GM19452 (cell line): ENCODE measurements around the gene IFNE.
"Not testable (repeated sequence)": the region's sequence is repeated elsewhere in the genome, so short reads cannot be mapped to it uniquely, and the experiment has no call there.

Source experiments
- ATAC-seq: cut with Tn5 transposase; IDR thresholded peaks from one replicate; pipeline ENCODE4 v1.9.1; 2021; ENCODE audit not compliant: unreplicated experiment

The IFNE gene

DNA sequence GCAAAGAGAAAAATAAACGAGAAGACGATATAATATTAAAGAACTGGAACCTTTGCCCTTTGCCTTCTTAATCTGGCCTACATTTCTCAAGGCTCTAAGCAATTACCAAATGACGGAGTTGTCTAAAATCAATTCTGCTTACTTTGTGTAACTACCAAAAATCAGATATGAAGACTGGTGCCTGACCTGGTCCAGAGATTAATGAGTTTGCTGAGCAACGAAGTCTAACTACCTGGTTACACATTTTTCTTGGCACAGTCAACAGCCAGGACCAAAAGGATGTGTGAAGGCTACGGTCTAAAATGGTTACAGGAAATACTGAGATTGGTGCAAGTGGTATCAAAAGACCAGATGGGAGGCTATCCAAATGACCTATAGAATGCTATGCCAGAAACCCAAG is 17.8 kb upstream of the IFNE start:
- ATAC-seq, result no peak

DNA sequence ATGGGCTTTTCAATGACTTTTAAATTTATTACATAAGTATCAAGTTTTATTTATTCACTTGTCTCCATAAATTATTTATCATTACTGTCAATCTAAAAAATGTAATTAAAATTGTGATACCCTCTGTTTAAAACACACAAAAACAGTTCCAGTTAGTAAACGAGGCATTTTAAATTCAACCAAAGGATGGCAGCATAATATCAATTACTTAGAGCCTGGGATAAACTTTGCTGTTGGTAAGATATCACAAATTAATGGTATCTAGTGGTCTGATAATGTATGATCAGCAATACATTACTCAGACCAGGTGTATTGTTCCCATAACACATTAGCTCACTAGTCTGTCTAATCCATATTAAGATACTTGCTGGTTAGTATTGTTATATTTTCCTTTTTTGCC is 9.6 kb upstream of the IFNE start:
- no peak for ATAC-seq

DNA sequence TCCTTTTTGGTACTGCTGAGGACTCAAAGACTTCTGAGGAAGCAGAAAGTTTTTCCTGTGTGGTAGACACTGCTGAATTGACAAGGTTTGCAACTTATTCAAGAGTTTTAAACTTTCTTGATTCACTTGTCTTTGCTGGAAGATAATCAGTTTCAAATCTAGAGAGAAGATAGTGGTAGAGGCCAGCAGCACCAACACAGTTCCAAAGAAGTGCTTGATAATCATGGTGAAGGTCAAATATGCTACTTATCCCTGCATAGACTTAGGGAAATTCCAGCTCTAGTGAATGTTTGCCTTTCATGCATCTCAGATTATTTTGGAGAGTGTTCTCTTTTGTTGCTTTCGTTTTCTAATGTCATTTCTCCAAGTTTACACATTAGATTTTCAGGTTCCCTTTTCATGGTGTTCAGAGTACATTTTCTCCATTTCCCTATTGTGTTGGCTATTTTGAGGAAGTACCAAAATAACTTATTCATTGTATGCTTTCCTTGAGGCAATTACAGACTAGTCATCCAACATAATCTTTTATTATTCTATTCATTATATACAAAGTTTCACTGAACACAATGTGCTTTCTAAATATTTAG is 550 bp downstream of the IFNE start:
- no peak for ATAC-seq

DNA sequence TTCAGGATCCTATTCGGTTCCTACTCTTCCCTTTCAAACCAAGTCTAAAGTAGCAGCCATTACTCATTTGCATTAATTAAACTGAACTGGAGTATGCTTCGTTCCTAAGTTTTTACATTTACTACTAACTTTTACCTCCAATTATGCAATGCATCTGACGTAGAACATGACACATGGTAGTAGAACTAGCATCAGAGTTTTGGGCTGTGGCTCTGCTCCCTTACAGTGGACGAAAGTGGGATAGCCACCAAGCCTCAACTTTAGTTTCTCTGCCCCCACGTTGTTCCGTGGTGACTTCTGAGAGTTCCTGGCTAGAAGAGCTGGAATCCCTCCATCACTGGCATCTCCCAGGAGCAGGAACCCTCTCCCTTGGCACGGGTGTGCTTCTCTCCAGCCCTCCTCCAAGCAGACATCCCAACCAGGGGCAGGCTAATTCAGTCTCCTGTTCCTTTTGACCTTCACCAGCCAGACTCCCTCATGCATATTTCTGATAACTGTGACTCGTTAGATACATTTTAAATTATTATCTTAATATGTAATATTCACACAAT is 2.9 kb downstream of the IFNE start:
- no peak for ATAC-seq

DNA sequence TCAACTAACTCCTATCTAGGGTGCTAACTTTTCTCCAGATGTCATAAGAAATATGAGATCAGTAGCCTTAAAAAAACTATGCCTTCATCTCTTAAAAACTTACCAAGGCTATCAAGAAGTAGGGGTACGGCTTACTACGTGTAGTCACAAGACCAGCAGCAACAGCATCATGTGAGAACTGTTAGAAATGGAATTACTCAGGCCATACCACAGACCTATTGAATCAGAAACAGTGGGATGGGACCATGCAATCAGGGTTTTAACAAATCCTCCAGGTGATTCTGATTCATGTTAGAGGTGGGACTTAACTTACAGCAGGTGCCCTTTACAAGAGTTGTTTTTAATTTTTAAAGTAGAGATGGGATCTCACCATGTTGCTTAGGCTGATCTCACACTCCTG is 4.6 kb downstream of the IFNE start:
- no peak for ATAC-seq

DNA sequence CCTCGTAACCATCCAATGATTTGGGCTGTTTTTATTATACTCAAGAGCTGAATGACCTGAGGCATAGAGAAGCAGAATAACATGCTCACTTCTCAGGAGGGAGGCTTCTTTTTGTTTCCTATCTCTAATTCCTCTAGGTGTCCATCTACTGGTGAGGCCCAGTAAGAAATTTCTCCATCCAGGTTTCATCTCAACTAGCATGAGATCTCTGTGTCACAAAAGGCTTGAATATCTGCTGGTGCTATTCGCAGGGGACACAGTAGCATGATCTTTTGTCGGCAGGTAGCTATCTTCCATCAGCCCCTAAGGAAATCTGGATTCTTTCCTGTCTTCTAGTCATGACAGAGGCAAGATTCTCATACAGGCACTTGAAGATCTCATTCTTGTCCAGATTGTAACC is 8.9 kb downstream of the IFNE start:
- ATAC-seq, result no peak

DNA sequence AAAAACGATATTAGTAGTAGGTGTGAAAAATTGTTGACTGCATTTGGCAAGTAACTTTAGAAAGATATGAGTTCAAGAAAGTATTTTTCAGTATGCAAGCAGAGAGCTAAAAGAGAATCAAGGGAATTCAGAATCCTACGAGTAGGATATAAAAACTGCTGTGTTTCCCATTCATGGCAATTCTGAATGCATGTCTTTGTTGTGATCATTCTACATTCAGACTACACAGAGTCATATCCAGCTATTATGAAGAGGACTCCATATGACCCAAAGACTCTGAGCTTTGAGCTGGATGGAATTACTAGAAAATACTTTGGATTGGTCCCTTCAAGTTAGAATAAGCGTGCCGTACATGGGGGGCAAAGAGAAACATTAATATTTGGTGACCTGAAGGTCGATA is 12.0 kb downstream of the IFNE start:
- ATAC-seq, result no peak

DNA sequence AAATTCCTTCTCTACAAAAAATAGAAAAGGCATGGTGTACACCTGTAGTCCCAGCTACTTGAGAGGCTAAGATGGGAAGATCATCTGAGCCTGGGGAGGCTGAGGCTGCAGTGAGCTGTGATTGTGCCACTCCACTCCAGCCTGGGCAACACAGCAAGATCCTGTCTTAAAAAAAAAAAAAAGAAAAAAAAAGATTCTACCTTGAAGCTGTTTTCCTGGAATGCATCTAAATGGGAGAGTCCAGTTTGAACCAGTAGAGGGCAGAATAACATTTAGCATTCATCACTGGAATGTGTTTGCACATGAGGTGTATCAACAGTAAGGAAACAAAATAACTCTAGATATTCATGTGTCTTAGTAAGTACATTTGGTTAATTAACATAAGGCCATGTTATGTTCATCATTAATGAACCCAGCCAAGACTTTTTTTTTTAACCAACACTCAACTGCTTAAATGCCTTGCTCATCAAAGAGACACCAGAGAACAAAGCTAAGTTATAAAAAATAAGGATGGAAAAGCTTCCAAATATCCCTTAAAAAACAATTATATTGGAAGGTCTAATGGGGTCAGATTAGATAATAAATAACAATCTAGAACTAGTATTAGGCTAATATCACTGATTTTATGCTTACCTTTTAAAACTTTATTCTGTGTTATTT is 16.1 kb downstream of the IFNE start:
- no peak for ATAC-seq

DNA sequence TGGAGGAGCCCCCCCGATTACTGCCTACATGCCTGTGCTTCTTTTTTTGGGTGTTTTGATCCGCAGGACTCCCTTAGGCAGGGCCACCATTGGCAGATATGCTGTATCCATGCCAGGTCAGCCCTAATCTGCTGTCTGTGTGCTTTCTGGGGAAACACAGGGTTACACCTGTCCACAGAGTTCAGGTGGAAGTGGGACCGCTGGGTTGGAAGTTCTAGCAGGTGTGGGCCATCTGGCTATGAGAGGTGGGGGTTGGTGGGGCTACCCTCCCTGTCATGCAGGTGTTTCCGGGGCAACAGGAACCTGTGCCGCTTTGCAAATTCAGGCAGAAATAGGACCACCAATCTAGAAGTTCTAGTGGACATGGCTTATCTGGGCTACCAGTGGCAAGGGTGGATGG is 17.0 kb downstream of the IFNE start:
- no peak for ATAC-seq

DNA sequence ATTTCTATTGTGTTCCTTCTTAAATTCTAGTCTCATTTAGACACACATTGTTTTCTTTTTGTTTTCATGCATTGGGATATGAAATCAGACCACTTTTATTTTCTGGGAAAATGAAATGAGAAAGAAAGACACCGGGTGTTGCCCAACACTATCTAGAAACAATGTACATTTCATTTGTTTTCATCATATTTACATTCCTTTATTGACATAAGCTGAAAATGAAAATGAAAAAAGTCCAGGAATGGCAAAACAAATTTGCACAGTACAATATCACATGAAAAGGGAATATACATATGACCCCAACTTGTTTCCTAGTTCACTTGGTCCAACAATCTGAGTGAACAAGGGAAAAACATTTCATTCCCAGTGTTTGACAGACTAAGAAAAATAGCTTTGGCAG is 20.7 kb downstream of the IFNE start:
- ATAC-seq, result no peak

DNA sequence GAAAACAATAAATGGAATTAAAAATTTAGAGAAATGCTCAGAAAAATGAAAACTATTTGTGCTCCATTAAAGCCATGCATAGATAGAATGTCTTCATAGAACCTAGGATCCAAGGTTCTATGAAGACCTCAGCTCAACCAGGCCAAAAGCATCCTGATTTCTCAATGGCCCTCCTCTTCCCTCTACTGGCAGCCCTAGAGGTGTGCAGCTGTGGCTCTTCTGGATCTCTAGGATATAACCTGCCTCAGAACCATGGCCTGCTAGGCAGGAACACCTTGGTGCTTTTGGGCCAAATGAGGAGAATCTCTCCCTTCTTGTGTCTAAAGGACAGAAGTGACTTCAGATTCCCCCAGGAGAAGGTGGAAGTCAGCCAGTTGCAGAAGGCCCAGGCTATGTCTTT is 26.8 kb downstream of the IFNE start:
- ATAC-seq, result peak; percentile 89

DNA sequence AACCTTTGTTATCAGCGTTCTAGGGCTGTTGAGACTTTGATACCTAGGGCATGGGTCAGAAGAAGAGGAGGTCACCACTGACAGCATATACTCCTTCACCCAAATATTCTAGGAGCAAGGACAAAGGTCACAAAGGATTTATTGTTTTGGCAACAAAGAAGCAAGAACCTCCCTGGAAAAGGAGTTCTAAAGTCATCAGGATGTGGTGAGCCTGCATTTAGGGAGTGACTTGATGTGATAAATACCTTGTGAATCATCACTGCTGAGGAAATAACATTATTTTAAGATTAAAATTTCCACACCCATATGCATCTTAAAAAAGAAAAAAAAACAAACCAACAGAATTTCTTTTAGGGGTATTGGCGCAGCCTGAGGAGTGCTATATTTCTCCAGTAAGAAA is 28.0 kb downstream of the IFNE start:
- no peak for ATAC-seq

DNA sequence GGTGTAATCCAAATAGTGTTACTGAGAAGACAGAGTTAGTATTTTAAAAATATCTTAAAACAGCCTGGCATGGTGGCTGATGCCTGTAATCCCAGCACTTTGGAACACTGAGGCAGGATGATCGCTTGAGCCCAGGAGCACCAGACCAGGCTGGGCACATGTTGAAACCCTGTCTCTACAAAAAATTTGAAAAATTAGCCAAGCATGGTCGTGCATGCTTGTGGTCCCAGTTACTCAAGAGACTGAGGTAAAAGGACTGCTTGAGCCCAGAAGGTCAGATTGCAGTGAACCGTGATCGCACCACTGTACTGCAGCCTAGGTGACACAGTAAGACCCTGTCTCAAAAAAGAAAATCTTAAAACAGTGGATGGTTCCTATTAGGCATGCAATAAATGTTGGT is 29.4 kb downstream of the IFNE start:
- no peak for ATAC-seq

DNA sequence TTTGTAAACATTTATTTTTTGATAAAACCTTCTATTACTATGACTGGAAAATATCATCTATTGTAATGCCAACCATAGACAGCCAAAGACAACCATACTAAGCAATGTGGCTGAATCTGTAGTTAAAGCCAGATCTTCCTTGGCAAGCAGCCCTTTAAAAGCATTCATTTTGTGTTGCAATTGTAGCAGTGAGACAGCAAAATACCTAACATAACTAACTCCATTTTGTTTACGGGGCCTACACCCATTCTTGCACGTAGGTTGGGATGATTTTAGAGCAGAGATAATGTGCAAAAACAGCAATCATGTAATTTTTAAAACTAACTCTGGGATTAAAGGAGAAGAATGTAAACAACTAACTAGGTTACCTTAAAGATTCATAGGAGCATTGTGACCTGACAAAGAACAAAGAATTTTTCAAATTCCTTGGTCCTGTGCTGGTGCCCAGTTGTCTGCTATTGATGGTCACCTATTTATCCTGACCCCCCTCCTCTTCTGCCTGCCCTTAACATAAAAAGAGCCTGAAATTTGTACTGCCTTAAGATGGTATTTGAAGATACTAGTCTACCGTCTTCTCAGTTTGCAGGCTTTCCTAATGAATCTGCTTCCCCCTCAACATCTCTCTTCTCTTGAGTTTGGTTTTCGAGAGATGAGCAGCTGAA is 31.2 kb downstream of the IFNE start:
- ATAC-seq, result no peak

DNA sequence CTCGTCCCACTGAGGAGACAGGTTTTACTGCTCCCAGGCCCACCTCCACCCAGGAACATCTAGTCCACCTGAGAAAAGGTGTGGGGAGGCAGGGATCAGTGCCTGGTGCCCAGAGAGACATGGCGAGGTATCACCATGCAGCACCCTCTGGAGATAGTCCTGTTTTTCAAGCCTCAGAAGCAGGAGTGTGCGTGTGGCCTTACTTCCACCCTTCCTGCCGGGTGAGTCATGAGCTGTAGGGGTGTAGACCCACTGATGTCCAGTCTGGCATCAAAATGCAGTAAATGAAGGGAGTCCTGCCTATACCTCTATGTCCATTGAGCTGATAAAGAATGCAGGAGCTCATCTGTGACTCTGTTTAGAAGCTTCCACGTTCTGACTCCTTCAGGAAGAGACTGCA is 32.8 kb downstream of the IFNE start:
- ATAC-seq, result not testable (repeated sequence)

DNA sequence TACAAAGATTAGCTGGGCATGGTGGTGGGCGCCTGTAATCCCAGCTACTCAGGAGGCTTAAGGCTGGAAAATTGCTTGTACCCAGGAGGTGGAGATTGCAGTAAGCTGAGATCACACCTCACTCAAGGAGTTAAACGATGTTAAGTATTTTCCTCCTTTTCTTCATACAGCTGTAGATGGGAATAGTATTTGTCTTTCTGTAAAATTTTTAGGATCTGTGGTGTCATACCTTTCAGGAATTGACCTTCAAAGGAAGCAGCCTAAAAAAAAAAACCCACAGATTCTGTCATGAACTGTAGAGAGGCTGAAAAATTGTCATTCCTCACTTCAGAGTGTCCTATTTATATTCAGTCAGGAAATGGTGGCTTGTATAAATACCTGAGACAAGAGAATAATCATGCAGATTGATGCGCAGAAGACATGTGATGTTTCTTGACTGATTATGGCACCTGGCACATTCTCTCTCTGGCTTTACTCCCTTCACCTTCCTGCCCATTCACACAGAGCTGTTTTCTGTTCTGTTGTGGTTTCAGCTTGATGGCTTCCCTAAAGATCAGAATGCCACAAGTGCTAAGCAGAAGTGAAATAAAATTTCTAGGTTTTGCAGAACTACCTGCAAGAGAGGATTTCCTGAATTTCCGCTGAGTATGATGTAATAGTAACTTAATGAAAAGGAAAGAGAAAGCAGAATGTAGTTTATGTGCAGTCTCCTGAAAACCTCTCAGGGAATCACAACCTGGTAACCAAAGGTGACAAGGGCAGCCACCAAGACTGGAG is 38.1 kb downstream of the IFNE start:
- peak; percentile 96 for ATAC-seq

DNA sequence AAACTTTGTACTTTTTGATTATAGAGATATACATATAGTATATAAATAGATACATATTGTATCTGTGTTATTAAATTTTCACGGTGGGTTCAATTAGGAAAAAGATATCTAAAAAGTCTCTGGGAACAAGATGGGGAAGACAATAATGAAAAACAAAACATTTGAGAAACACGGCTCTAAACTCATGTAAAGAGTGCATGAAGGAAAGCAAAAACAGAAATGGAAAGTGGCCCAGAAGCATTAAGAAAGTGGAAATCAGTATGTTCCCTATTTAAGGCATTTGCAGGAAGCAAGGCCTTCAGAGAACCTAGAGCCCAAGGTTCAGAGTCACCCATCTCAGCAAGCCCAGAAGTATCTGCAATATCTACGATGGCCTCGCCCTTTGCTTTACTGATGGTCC is 42.0 kb downstream of the IFNE start, which contains the start of gene IFNA1:
IFNA1 (plus strand) TSS at position 301 of the 400 bp plus-strand sequence; CDS start at position 370, 69 bp downstream.
- no peak for ATAC-seq

DNA sequence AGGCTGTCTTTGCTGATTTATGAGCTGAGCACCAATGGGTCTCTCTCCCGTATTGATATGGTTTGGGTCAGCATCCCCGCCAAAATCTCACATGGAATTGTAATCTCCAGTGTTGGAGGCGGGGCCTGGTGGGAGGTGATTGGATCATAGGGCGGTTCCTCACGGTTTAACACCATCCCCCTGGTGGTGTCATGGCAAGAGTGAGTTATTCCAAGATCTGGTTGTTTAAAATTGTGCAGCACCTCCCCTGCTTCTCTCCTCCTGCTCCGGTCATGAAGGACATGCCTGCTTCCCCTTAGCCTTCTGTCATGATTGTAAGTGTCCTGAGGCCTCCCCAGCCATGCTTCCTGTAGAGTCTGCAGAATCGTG is 47.1 kb downstream of the IFNE start:
- not testable (repeated sequence) for ATAC-seq

DNA sequence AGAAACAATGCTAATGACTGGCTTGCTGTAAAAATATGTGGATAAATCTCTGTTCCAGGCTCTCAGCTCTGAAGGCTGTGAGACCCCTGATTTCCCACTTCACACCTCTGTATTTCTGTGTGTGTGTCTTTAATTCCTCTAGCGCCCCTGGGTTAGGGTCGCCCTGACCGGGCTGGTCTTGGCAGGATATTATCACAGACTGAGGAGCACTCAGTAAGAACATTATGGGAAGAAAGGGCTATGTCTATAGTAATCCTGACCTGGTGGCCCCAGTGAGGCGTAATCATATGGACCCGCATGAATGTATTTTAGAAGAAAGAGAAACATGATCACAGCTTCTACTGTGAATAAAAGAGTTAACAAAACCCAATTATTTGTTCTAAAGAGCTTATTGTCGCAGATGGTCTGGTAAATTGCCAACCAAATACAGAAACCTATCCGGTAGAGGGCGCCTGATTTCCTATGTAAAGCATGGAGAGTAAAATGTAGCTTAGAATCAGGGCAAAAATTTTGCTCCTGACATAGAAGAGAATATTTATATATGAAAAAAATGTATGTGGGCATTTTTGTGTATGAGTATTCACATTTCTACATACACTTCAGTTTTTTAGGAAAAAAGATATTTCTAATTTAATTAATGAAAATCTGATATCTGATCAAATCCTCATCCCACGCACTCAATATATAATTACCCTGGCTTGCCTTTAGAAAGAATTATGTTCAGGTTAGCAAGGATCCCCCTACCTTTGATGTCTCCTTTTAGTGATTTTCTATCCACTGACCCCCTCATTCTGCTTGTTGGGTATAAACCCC is 47.7 kb downstream of the IFNE start:
- ATAC-seq, result no peak

DNA sequence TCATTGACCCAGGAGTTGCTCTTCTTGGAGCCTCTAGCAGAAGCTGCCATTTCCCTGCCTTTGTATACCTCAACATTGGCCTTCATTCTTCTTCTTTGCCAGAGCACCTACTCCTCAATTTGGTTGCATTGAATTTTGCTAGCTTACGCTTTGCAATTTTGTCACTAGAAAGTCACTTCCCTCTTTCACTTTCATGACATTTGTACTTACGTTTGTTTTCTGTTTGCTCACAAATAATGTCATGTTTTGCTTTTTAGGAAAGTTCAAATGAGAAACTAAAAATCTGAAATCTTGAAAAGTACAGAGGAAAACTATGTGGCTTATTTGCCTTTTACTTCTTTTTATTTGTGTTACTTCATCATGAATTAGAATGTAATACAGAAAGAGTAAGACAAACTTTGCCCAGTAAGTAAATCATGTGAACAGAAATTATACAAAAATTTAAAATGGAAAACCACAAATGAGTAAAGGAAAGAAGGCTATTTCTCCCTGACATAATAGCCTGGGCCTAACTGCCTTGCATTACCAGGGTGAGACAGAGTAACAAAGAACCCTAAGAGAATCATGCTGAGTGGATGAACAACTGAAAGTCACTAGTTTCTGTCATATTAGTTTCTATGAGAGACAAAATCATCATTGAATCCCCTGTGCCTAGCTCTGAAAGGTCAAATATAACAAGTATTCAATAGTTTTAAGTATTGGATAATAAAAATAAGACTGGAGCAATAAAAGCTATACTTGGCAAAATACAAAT is 49.3 kb downstream of the IFNE start:
- peak; percentile 55 for ATAC-seq
